Measurements from ENCODE around the gene TH. TPM values are rescaled to one million over a fixed set of nuclear protein-coding genes. Genes with fewer than 3 reads are reported as not detected.

Gene TH
- not detected in 2 replicates for total RNA-seq

GRCh38 chr11:2171591-2172003 is at the start of gene TH:
Gene TH, minus strand, starts transcription at chr11:2171815. Its CDS starts 29 bp downstream, at chr11:2171786.

GRCh38 chr11:2160736-2161259 is 10.8 kb downstream of the TH start, which contains the start of gene INS:
Gene INS, minus strand, starts transcription at chr11:2161209. Its CDS starts 238 bp downstream, at chr11:2160971.

GRCh38 chr11:2139123-2139521 is 32.5 kb downstream of the TH start, which contains the start of gene IGF2:
Gene IGF2, minus strand, starts transcription at chr11:2139389. Its CDS starts 3,866 bp downstream, at chr11:2135523.

Other genes with a start within 250 kb of the TH start
- gene MRPL23, start 224.5 kb downstream of the TH start, total RNA-seq: 76.1 and 199 TPM in 2 replicates
- 9.2 and 52.7 TPM in 2 replicates for gene H19, start 174.0 kb downstream of the TH start, total RNA-seq
- gene IGF2, start 32.4 kb downstream of the TH start, total RNA-seq: under 0.01 and 1.7 TPM in 2 replicates
- gene INS, start 10.6 kb downstream of the TH start, total RNA-seq: not detected in 2 replicates
- gene ASCL2, start 98.8 kb upstream of the TH start, total RNA-seq: not detected in 2 replicates
- gene C11orf21, start 130.1 kb upstream of the TH start, total RNA-seq: not detected in 2 replicates
- not detected in 2 replicates for gene TSPAN32, start 130.2 kb upstream of the TH start, total RNA-seq
- 107 and 229 TPM in 2 replicates for gene CD81, start 205.5 kb upstream of the TH start, total RNA-seq
- 44.0 and 67.9 TPM in 2 replicates for gene TSSC4, start 228.9 kb upstream of the TH start, total RNA-seq